ENCODE measurements around the gene ASB16. TPM values are rescaled to one million over a fixed set of nuclear protein-coding genes. Genes with fewer than 3 reads are reported as not detected.

Gene ASB16
- total and polyA plus RNA-seq, 10 of the 15 experiments (the other 5 are each of a cell fraction or from before 2014, with no cell fraction given): 0.07 to 1.1 (median 0.44) TPM; not detected in 5

GRCh38 chr17:44199553-44200477, 29.3 kb downstream of the ASB16 start, which contains the start of gene ATXN7L3:
ATXN7L3 (minus strand) TSS chr17:44199884; CDS start chr17:44198070, 1,814 bp downstream.
- RAD21 ChIA-PET (ENCODE audit: unreplicated experiment): interaction anchor here (0.5 to 2.4 kb wide), 6 partner anchors 9 to 146 kb away, joined by 3 to 10 read pairs (median 4); partner anchors contain the start of genes GRN and TMUB2
- FAIRE-seq: peak; percentile 31
- H3K4me1 ChIP-seq (ENCODE audit: control insufficient read depth, insufficient read depth, low read length): peaks cover 16% of the 10 kb centered on the region
- TF ChIP-seq ZBTB40 (IDR thresholded peaks at IDR 0.05; ENCODE audit: borderline replicate concordance) (no peak), TCF12 (IDR thresholded peaks at IDR 0.05; ENCODE audit: low read depth, low read length) (peak; percentile 19; the same call in 1 of the 2 replicates), YY1 (IDR thresholded peaks at IDR 0.05; ENCODE audit: low read depth, low read length) (peak; percentile 29; the same call in 1 of the 2 replicates), BCL3 (IDR thresholded peaks at IDR 0.05; ENCODE audit: borderline replicate concordance, insufficient read depth, low read depth, low read length, poor library complexity, severe bottlenecking) (no peak), FOS (IDR thresholded peaks at IDR 0.05; ENCODE audit: borderline replicate concordance, extremely low read depth, insufficient read length) (peak; percentile 57), MTA2 (IDR thresholded peaks at IDR 0.05; ENCODE audit: low read depth) (no peak), KDM1A (IDR thresholded peaks at IDR 0.05; ENCODE audit: borderline replicate concordance) (no peak), CBX5 (IDR thresholded peaks at IDR 0.05; ENCODE audit: low read depth) (no peak), ZBED1 (IDR thresholded peaks at IDR 0.05; ENCODE audit: borderline replicate concordance) (no peak), JUND (IDR thresholded peaks at IDR 0.05; ENCODE audit: low read depth, low read length) (no peak), MEF2B (IDR thresholded peaks at IDR 0.05; ENCODE audit: partially characterized antibody, poor library complexity, severe bottlenecking) (no peak), RFX5 (IDR thresholded peaks at IDR 0.05; ENCODE audit: low read depth, low read length) (0 out of 2 replicates have a peak, but pooled peaks have one; percentile 8), BACH1 (IDR thresholded peaks at IDR 0.05; ENCODE audit: borderline replicate concordance) (no peak), SUPT20H (IDR thresholded peaks at IDR 0.05; ENCODE audit: borderline replicate concordance, control insufficient read depth, low read depth, low read length) (no peak), STAT3 (IDR thresholded peaks at IDR 0.05; ENCODE audit: low read depth, low read length) (no peak), TAF1 (IDR thresholded peaks at IDR 0.05; ENCODE audit: borderline replicate concordance, low read depth, low read length) (0 out of 2 replicates have a peak, but pooled peaks have one; percentile 18), ZNF24 (IDR thresholded peaks at IDR 0.05) (no peak)

More at GRCh38 chr17:44199553-44200477, 29.3 kb downstream of the ASB16 start, which contains the start of gene ATXN7L3:
- H3K9me3 ChIP-seq (replicated peaks; ENCODE audit: control insufficient read depth, insufficient read depth, low read length): no peaks in the 10 kb centered on the region
- H3K79me2 ChIP-seq (ENCODE audit: control insufficient read depth, insufficient read depth, low read length): peaks cover 33% of the 10 kb centered on the region
- SMC1A ChIA-PET (ENCODE audit: uncharacterized antibody, unreplicated experiment): interaction anchor here (1.9 to 3.3 kb wide), 3 partner anchors 10 to 17 kb away, joined by 4 to 13 read pairs (median 12); partner anchors contain the start of gene TMUB2
- peak within 1 kb of the TSS; percentile 99 for H3K4me2 ChIP-seq (ENCODE audit: control insufficient read depth, insufficient read depth)
- peak within 1 kb of the TSS; percentile 98 for H3K9ac ChIP-seq (ENCODE audit: control insufficient read depth, insufficient read depth, low read length)
- in situ Hi-C loops (cut with MboI): loop anchor here (5.0 to 25.0 kb wide), 2 partner anchors 127 to 312 kb away; partner anchors contain the start of gene GPATCH8
- peaks cover 6 to 9% of the 10 kb centered on the region in 2 experiments for H3K36me3 ChIP-seq (ENCODE audit: control insufficient read depth in 2 of 2, insufficient read depth in 2 of 2, low read length in 1 of 2)
- no peaks in the 10 kb centered on the region for H4K20me1 ChIP-seq (ENCODE audit: control insufficient read depth, insufficient read depth)
- POLR2A ChIA-PET: interaction anchor here (0.6 to 4.9 kb wide), 4 partner anchors 10 to 21 kb away, joined by 3 to 30 read pairs (median 8); partner anchors contain the start of gene TMUB2
- H3K27me3 ChIP-seq (replicated peaks in 1 of 2; ENCODE audit: control insufficient read depth in 2 of 2, insufficient read depth in 2 of 2, low read length in 1 of 2): no peaks in the 10 kb centered on the region
- DNase-seq (ENCODE audit: low read depth, low spot score): peak; percentile 87
- no TSS peak for BruUV-seq (replicated peaks)
- intact Hi-C loops (cut with micrococcal nuclease; ENCODE audit: unreplicated experiment): loop anchor here (5.0 kb wide), 1 partner anchor 147 kb away; the partner anchor contains the start of gene GRN
- peak; percentile 89 for ATAC-seq
- 2% methylated on average over 25 of the region's 126 CpGs for WGBS (ENCODE audit: insufficient coverage, insufficient replicate concordance, low lambda C conversion rate, missing lambda C conversion rate)
- CTCF ChIA-PET: interaction anchor here (4.0 to 5.6 kb wide), 3 partner anchors 11 to 146 kb away, joined by 21 to 45 read pairs (median 43); partner anchors contain the start of gene GRN
- H3K4me3 ChIP-seq: peak within 1 kb of the TSS; percentile 100
- H3K27ac ChIP-seq (ENCODE audit: control insufficient read depth, insufficient read depth): peak within 1 kb of the TSS; percentile 98
- peak within 1 kb of the TSS; percentile 72 for H2AFZ ChIP-seq (ENCODE audit: control insufficient read depth, low read depth, low read length)
